Activated CD4-positive, alpha-beta memory T cell treated with anti-CD3 and anti-CD28 coated beads for 36 hours (primary cell): ENCODE results near the gene SLC30A3. TPM values are rescaled to one million over a fixed set of nuclear protein-coding genes. Genes with fewer than 3 reads are reported as not detected.
"Not testable (repeated sequence)": the region's sequence is repeated elsewhere in the genome, so short reads cannot be mapped to it uniquely, and the experiment has no call there.

ENCODE experiments used
- CTCF ChIA-PET: fragments of 350-600 bp; sonication (Branson Sonifier 250); formaldehyde crosslinking; loops from one replicate; lab custom pipeline; 2021; ENCODE audit warnings: antibody characterized with exemption, inconsistent platforms; lab: Charles Lee
- POLR2A ChIA-PET: fragments of 350-600 bp; sonication (Branson Sonifier 250); formaldehyde crosslinking; loops from one replicate; lab custom pipeline; 2021; ENCODE audit warnings: antibody characterized with exemption; lab: Charles Lee
- DNase-seq: peaks from one replicate; pipeline ENCODE4 v3.0.0-alpha.2; 2020
- H3K27ac Mint-ChIP-seq: one replicate; pipeline ENCODE4 v1.8.0; 2021; ENCODE audit warnings: mixed read lengths
- H3K27me3 Mint-ChIP-seq: one replicate; pipeline ENCODE4 v1.8.0; 2021; ENCODE audit warnings: mixed read lengths
- H3K36me3 Mint-ChIP-seq: one replicate; pipeline ENCODE4 v1.8.0; 2021; ENCODE audit warnings: mixed read lengths
- H3K4me1 Mint-ChIP-seq: one replicate; pipeline ENCODE4 v1.8.0; 2021; ENCODE audit warnings: low read depth, mixed read lengths
- H3K4me3 Mint-ChIP-seq: one replicate; pipeline ENCODE4 v1.8.0; 2021; ENCODE audit warnings: mild to moderate bottlenecking, mixed read lengths
- H3K9me3 Mint-ChIP-seq: one replicate; pipeline ENCODE4 v1.8.0; 2021; ENCODE audit warnings: mixed read lengths
- intact Hi-C: fragments of 100-400 bp; cut with micrococcal nuclease; formaldehyde crosslinking; loops from one replicate; pipeline ENCODE4 v1.15.1; 2023
- total RNA-seq, 2 experiments: library from RNA; stranded (reverse); gene quantifications; one replicate each; pipeline ENCODE4 v1.2.3, GENCODE V29; 2021

The SLC30A3 gene
- total RNA-seq, 2 experiments from 2014 or later: 0.86 to 0.90 TPM

- Mint-ChIP-seq H3K9me3 (no peaks in the 10 kb centered on the region), H3K27me3 (peaks cover 16% of the 10 kb centered on the region), H3K36me3 (no peaks in the 10 kb centered on the region), H3K4me3 (no peak overlapping the region), H3K4me1 (peaks cover 2% of the 10 kb centered on the region), H3K27ac (no peak overlapping the region)
- POLR2A ChIA-PET: interaction anchor here (1.7 kb wide), 1 partner anchor 20 kb away, joined by 5 read pairs; no protein-coding TSS in a partner anchor
- no peak for DNase-seq
- CTCF ChIA-PET: interaction anchor here (0.8 to 7.5 kb wide), 8 partner anchors 10 to 321 kb away, joined by 3 to 94 read pairs (median 6); partner anchors contain the start of genes KHK and SLC30A3
- intact Hi-C loops: no loop called here
Observed at GRCh38 chr2:27282892-27283291, 20.0 kb upstream of the SLC30A3 start.

GRCh38 chr2:27281855-27282559 is 19.2 kb upstream of the SLC30A3 start, which contains the start of gene TRIM54:
TSS of gene TRIM54 (plus strand) at chr2:27282429. CDS start at chr2:27282732, 303 bp downstream.
- intact Hi-C loops: loop anchor here (2.0 kb wide), 2 partner anchors 19 to 321 kb away; partner anchors contain the start of gene SLC30A3
- POLR2A ChIA-PET: interaction anchor here (1.7 kb wide), 1 partner anchor 21 kb away, joined by 5 read pairs; no protein-coding TSS in a partner anchor
- no peak within 1 kb of the TSS for H3K27ac Mint-ChIP-seq
- peaks cover 20% of the 10 kb centered on the region for H3K27me3 Mint-ChIP-seq
- no peak for DNase-seq
- no peaks in the 10 kb centered on the region for H3K9me3 Mint-ChIP-seq
- no peak within 1 kb of the TSS for H3K4me3 Mint-ChIP-seq
- CTCF ChIA-PET: interaction anchor here (1.3 to 7.5 kb wide), 9 partner anchors 10 to 320 kb away, joined by 5 to 94 read pairs (median 45); partner anchors contain the start of genes KHK and SLC30A3
- H3K36me3 Mint-ChIP-seq: no peaks in the 10 kb centered on the region
- H3K4me1 Mint-ChIP-seq: peaks cover 2% of the 10 kb centered on the region

- intact Hi-C loops: loop anchor here (2.0 kb wide), 2 partner anchors 19 to 321 kb away; partner anchors contain the start of gene SLC30A3
- H3K27me3 Mint-ChIP-seq: peaks cover 21% of the 10 kb centered on the region
Observed at GRCh38 chr2:27281442-27281841, 18.6 kb upstream of the SLC30A3 start.

GRCh38 chr2:27280826-27281225 is 18.0 kb upstream of the SLC30A3 start:
- DNase-seq: no peak
- no peak overlapping the region for H3K4me3 Mint-ChIP-seq
- H3K27me3 Mint-ChIP-seq: peaks cover 22% of the 10 kb centered on the region
- H3K9me3 Mint-ChIP-seq: no peaks in the 10 kb centered on the region
- POLR2A ChIA-PET: no interaction called here
- intact Hi-C loops: loop anchor here (1.0 to 2.0 kb wide), 4 partner anchors 18 to 320 kb away; partner anchors contain the start of gene SLC30A3
- CTCF ChIA-PET: interaction anchor here (1.0 to 7.5 kb wide), 19 partner anchors 8 to 319 kb away, joined by 3 to 94 read pairs (median 16); partner anchors contain the start of genes ABHD1, KHK, PREB and SLC30A3
- no peaks in the 10 kb centered on the region for H3K36me3 Mint-ChIP-seq
- no peak overlapping the region for H3K27ac Mint-ChIP-seq
- peaks cover 2% of the 10 kb centered on the region for H3K4me1 Mint-ChIP-seq

More at GRCh38 chr2:27281442-27281841, 18.6 kb upstream of the SLC30A3 start:
- no peak overlapping the region for H3K27ac Mint-ChIP-seq
- ChIA-PET POLR2A (no interaction called here), CTCF (interaction anchor here (1.0 to 7.5 kb wide), 11 partner anchors 9 to 320 kb away, joined by 3 to 94 read pairs (median 14); partner anchors contain the start of gene SLC30A3)
- H3K4me3 Mint-ChIP-seq: no peak overlapping the region
- H3K36me3 Mint-ChIP-seq: no peaks in the 10 kb centered on the region
- DNase-seq: no peak
- H3K4me1 Mint-ChIP-seq: peaks cover 2% of the 10 kb centered on the region
- H3K9me3 Mint-ChIP-seq: no peaks in the 10 kb centered on the region

- Mint-ChIP-seq H3K27ac (no peak overlapping the region), H3K4me1 (peaks cover 2% of the 10 kb centered on the region), H3K4me3 (no peak overlapping the region), H3K9me3 (no peaks in the 10 kb centered on the region), H3K36me3 (no peaks in the 10 kb centered on the region), H3K27me3 (peaks cover 22% of the 10 kb centered on the region)
- ChIA-PET CTCF (interaction anchor here (4.4 to 6.5 kb wide), 4 partner anchors 13 to 316 kb away, joined by 45 to 94 read pairs (median 76); partner anchors contain the start of gene SLC30A3), POLR2A (interaction anchor here (0.9 to 1.6 kb wide), 2 partner anchors 26 to 30 kb away, joined by 3 read pairs; no protein-coding TSS in a partner anchor)
- DNase-seq: no peak
- intact Hi-C loops: no loop called here
Observed at GRCh38 chr2:27278010-27278409, 15.2 kb upstream of the SLC30A3 start.

GRCh38 chr2:27275211-27276150 is 12.6 kb upstream of the SLC30A3 start, which contains the start of gene DNAJC5G:
TSS of gene DNAJC5G (plus strand) at chr2:27275433. CDS start at chr2:27276729, 1,296 bp downstream.
- H3K36me3 Mint-ChIP-seq: no peaks in the 10 kb centered on the region
- CTCF ChIA-PET: interaction anchor here (0.8 kb wide), 1 partner anchor 13 kb away, joined by 3 read pairs; the partner anchor contains the start of gene SLC30A3
- peaks cover 10% of the 10 kb centered on the region for H3K27me3 Mint-ChIP-seq
- no peak for DNase-seq
- H3K9me3 Mint-ChIP-seq: no peaks in the 10 kb centered on the region
- POLR2A ChIA-PET: no interaction called here
- no peak within 1 kb of the TSS for H3K27ac Mint-ChIP-seq
- H3K4me1 Mint-ChIP-seq: peaks cover 2% of the 10 kb centered on the region
- intact Hi-C loops: no loop called here
- H3K4me3 Mint-ChIP-seq: no peak within 1 kb of the TSS

GRCh38 chr2:27272537-27273522 is 10.0 kb upstream of the SLC30A3 start:
- H3K27me3 Mint-ChIP-seq: peaks cover 16% of the 10 kb centered on the region
- intact Hi-C loops, POLR2A ChIA-PET, H3K36me3 Mint-ChIP-seq, H3K4me1 Mint-ChIP-seq, H3K27ac Mint-ChIP-seq, H3K9me3 Mint-ChIP-seq, DNase-seq, H3K4me3 Mint-ChIP-seq: not testable (repeated sequence)
- CTCF ChIA-PET: interaction anchor here (0.7 to 1.8 kb wide), 4 partner anchors 8 to 277 kb away, joined by 3 to 6 read pairs (median 4); partner anchors contain the start of gene TRIM54

GRCh38 chr2:27271631-27272340 is 8.9 kb upstream of the SLC30A3 start:
- no peaks in the 10 kb centered on the region for H3K36me3 Mint-ChIP-seq
- DNase-seq: no peak
- H3K9me3 Mint-ChIP-seq: no peaks in the 10 kb centered on the region
- H3K4me1 Mint-ChIP-seq: no peaks in the 10 kb centered on the region
- H3K4me3 Mint-ChIP-seq: no peak overlapping the region
- H3K27ac Mint-ChIP-seq: no peak overlapping the region
- ChIA-PET CTCF (interaction anchor here (0.7 to 2.2 kb wide), 5 partner anchors 8 to 276 kb away, joined by 3 to 23 read pairs (median 6); partner anchors contain the start of gene TRIM54), POLR2A (no interaction called here)
- H3K27me3 Mint-ChIP-seq: peaks cover 13% of the 10 kb centered on the region
- intact Hi-C loops: no loop called here

- intact Hi-C loops: no loop called here
- Mint-ChIP-seq H3K36me3 (no peaks in the 10 kb centered on the region), H3K27me3 (peaks cover 11% of the 10 kb centered on the region), H3K27ac (no peak overlapping the region), H3K4me1 (no peaks in the 10 kb centered on the region), H3K4me3 (no peak overlapping the region), H3K9me3 (no peaks in the 10 kb centered on the region)
- ChIA-PET CTCF (interaction anchor here (0.9 to 2.2 kb wide), 4 partner anchors 9 to 309 kb away, joined by 4 to 23 read pairs (median 5); no protein-coding TSS in a partner anchor), POLR2A (no interaction called here)
- DNase-seq: no peak
Observed at GRCh38 chr2:27270670-27271069, 7.8 kb upstream of the SLC30A3 start.

GRCh38 chr2:27270131-27270530 is 7.3 kb upstream of the SLC30A3 start:
- H3K27ac Mint-ChIP-seq: no peak overlapping the region
- no peak overlapping the region for H3K4me3 Mint-ChIP-seq
- POLR2A ChIA-PET: no interaction called here
- intact Hi-C loops: no loop called here
- H3K27me3 Mint-ChIP-seq: peaks cover 15% of the 10 kb centered on the region
- no peak for DNase-seq
- H3K4me1 Mint-ChIP-seq: peaks cover 3% of the 10 kb centered on the region
- no peaks in the 10 kb centered on the region for H3K36me3 Mint-ChIP-seq
- CTCF ChIA-PET: interaction anchor here (0.9 to 2.2 kb wide), 3 partner anchors 10 to 308 kb away, joined by 4 to 23 read pairs (median 4); no protein-coding TSS in a partner anchor
- no peaks in the 10 kb centered on the region for H3K9me3 Mint-ChIP-seq
